Measurements from ENCODE around the gene SPOCK2.
"Not testable (repeated sequence)": the region's sequence is repeated elsewhere in the genome, so short reads cannot be mapped to it uniquely, and the experiment has no call there.

SPOCK2 gene, protein sequence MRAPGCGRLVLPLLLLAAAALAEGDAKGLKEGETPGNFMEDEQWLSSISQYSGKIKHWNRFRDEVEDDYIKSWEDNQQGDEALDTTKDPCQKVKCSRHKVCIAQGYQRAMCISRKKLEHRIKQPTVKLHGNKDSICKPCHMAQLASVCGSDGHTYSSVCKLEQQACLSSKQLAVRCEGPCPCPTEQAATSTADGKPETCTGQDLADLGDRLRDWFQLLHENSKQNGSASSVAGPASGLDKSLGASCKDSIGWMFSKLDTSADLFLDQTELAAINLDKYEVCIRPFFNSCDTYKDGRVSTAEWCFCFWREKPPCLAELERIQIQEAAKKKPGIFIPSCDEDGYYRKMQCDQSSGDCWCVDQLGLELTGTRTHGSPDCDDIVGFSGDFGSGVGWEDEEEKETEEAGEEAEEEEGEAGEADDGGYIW

DNA sequence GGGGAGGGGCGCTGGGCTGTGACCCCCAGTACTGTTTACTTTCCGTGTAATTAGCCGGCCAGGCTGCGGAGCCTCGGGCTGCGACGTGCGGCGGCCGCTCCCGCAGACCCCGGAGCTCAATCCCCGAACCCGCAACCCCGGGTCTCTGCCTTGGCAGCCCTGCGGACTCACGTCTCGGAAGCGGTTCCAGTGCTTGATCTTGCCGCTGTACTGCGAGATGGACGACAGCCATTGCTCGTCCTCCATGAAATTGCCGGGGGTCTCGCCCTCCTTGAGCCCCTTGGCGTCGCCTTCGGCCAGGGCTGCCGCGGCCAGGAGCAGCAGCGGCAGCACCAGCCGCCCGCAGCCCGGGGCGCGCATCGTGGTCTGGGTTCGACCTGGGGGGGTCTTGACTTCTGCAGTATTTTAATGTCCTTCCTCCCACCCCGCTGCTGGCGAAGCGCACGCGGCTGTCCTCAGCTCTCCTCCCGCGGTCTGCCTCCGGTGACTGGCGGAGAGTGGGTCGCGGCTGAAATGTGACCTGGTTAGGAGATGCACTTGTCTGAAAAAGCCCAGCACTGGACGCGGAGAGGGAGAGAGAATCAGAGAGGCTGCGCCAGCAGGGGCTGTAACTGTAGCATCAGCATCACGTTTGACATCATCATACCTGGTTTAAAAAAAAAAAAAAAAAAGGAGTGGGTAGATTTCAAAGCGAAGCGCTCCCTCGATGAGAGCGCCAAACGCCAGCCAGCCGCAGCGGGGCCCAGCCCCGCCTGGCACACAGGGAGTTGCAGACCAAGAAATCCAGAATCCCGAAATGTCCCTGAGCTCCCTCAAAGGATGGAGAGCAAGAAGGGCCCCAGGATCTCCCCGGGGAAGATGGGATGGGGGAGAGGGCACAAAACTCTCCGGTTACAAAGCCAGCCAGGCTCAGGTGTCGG is at the start of gene SPOCK2:
Gene SPOCK2 (minus strand): TSS at position 583 of the 920 bp plus-strand sequence. CDS start 223 bp downstream, at position 360.
- peak within 1 kb of the TSS; percentile 38 for H3K4me3 ChIP-seq (ENCODE audit: low read depth, low read length)
- DNase-seq (ENCODE audit: low read depth) = no peak

DNA sequence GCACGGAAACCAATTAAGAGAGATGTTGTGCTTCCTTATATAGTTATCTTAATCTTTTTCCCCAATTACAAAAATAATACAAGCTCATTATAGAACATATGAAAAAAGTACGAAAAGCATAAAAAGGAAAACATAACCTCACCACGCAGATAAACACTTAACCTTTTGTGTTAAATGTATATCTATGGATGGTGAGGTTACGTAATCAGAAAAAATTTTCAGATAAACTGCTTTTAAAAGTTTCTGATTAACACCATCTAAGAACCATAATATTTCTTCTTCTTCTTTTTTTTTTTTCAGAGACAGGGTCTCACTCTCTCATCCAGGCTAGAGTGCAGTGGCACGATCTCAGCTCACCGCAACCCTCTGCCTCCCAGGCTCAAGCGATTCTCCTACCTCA is 49.2 kb upstream of the SPOCK2 start:
- no peak overlapping the region for H3K4me3 ChIP-seq (ENCODE audit: low read depth, low read length)
- no peak for DNase-seq (ENCODE audit: low read depth)

DNA sequence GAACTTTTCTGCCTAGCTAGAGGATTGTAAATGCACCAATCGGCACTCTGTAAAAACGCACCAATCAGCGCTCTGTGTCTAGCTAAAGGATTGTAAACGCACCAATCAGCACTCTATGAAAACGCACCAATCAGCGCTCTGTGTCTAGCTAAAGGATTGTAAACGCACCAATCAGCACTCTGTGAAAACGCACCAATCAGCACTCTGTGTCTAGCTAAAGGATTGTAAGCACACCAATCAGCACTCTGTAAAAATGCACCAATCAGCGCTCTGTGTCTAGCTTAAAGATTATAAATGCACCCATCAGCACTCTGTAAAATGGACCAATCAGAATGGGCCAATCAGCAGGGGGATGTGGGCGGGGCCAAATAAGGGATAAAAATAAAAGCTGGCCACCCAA is 47.9 kb upstream of the SPOCK2 start:
- DNase-seq (ENCODE audit: low read depth) = not testable (repeated sequence)

DNA sequence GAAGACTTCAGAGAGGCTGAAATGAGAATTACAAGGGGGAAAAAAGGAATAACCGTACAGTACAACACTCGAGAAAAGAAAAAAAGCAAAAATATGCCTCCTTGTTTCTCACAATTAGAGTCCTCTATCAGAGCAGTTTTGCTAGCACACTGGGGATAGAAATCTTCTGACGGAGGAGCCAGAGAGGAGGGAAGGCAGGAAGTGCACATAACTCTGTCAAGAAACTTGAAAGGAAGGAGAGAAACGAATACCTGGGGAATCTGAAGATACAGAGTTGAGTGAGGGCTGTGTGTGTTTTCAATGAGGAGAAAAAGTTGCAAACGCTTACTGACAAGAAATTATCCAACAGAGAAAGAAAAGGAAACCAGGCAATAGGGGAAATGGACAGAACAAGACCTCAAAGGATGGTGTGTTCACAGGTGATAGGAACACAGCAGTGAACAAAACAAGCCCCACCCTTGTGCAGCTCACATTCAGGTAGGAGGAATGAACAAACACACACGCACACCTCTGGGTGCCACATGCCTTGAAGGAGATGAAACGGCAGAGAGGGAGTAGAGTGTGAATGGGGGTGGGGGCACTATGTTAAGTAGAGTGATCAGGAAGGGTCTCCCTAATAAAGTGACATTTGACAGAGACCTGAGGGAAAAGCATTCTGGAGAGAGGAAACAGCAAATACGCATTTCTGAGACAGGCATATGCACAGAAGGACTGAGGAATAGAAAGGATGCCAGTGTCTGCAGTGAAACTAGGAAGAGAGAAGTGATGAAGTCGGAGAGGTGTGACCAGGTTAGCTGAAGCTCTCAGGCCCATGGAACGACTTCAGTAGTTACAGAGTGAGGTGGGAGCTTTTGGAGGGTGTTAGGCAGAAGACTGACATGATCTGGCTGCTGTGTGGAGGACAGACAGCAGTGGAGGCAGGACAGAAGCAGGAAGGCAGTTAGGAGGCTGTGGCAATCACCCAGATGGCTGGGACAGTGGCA is 46.7 kb upstream of the SPOCK2 start:
- DNase-seq (ENCODE audit: low read depth) = no peak
- H3K4me3 ChIP-seq (ENCODE audit: low read depth, low read length) = no peak overlapping the region

More for the DNA sequence above, 47.9 kb upstream of the SPOCK2 start:
- H3K4me3 ChIP-seq (ENCODE audit: low read depth, low read length) = not testable (repeated sequence)

DNA sequence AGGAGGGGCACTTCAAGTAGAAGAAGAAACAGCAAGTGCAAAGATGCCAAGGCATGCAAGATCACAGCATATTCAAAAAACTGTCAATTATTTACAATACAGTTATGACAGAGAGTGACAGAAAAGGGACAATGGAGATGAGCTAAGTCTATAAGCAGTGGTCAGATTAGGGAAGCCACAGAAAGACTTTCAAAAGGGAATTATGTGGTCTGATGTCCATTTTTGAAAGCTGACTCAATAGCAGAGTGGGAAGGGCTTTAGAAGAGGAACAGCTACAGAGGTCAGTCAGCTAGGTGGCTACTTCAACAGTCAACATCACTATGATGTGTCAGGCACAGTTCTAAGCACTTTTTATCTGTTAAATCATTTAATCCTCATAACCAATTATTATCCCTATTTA is 45.2 kb upstream of the SPOCK2 start:
- H3K4me3 ChIP-seq (ENCODE audit: low read depth, low read length) = no peak overlapping the region
- DNase-seq (ENCODE audit: low read depth) = peak; percentile 40

DNA sequence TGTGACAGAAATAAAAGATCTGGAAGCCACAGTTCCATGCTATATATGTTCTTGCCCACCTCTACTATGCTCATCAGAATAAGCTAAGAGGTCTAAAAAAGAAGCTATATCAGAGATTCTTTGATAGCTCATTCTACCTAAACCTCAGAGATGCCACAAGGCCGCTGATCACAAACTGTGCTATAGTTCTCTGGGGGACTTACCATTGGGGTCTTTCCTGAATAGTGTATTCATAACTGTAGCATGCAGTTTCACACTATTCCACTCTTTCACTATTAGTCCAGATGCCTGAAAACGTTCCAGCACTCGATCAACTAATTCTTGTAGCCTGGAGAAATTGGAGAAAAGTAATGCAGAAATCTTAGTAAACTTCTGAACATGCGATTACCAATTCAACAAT is 44.5 kb upstream of the SPOCK2 start:
- no peak overlapping the region for H3K4me3 ChIP-seq (ENCODE audit: low read depth, low read length)
- no peak for DNase-seq (ENCODE audit: low read depth)

DNA sequence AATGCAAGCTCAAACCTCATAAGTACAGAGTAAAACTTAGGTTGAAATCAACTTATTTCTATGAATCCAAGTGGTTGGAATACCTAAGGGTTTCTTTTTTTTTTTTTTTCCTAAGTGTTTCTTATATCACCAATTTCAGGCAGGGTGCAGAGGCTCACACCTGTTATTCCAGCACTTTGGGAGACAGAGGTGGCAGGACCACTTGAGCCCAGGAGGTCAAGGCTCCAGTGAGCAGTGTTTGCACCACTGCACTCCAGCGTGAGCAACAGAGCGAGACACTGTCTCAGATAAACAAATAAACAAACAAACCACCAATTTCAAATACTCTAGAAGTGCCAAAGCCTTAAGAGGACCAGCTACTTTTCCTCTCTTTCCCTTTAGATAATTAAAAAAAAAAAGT is 39.2 kb upstream of the SPOCK2 start:
- no peak for DNase-seq (ENCODE audit: low read depth)

DNA sequence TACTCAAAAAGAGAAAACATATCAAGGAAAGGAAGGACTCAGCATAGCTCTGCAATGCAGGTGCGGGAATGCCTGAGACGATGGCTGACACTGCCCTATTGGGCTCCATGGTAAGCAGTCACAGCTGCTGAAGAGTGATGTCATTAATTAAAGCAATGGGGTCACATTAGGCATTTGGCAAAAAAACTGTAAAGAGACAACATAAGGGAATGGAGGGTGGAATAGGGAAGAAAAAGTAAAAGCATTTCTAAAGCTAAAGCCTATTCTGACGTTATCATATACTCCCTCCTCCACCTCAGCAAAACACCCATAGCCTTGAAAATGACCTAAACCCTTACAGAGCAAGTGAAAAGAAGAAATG is 38.5 kb upstream of the SPOCK2 start:
- H3K4me3 ChIP-seq (ENCODE audit: low read depth, low read length) = no peak overlapping the region
- DNase-seq (ENCODE audit: low read depth) = no peak

More for the DNA sequence above, 39.2 kb upstream of the SPOCK2 start:
- H3K4me3 ChIP-seq (ENCODE audit: low read depth, low read length) = no peak overlapping the region

DNA sequence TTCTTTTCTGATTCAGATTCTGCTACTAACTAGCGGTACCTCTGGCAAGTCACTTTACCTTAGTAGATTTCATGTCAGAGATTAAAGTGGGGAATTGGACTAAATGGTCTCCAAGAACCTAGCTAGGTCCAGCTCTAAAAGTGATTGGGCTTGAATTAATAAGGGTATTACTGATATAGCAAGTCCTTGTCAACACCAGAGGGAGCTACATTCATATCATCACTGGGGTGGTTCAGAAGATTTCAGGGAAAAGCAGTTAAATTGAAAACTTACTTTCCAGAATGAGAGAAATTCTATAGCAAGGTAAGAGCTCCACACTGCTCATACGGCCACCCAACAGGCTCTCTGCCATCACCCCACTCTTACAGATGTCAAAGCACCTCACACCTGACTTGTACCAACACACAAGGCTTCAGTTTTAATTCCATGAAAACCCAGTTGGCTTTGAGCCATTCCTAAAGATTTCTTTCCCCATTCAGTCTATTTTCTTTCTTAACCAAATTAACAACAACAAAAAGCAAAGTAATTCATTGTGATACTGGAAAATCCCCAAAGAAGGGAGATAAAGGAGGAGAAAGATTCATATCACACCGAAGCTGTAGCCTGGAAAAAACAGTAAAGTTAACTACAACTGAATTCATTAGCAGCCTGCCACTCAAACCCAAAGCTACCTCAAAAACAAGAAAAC is 38.0 kb upstream of the SPOCK2 start:
- DNase-seq (ENCODE audit: low read depth) = peak; percentile 25
- H3K4me3 ChIP-seq (ENCODE audit: low read depth, low read length) = no peak overlapping the region

DNA sequence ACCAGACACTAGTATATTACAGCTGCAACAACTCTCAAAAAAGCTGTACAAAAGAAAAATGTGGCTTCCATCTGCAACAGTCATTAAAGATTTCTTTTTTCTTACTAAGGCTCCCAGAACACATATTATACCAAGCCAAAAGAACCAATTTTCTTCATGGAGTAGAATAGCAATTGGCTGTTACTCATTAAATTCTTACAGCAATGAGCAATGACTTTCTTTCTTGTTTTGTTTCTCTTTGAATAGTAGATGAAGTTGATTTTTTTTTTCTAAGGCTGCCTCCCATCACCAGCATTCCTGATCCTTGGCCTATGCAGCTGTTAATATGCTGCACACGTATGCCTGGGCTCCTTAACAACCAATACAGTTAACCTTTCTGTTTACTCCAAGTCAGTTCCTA is 36.6 kb upstream of the SPOCK2 start:
- DNase-seq (ENCODE audit: low read depth) = peak; percentile 25
- no peak overlapping the region for H3K4me3 ChIP-seq (ENCODE audit: low read depth, low read length)

DNA sequence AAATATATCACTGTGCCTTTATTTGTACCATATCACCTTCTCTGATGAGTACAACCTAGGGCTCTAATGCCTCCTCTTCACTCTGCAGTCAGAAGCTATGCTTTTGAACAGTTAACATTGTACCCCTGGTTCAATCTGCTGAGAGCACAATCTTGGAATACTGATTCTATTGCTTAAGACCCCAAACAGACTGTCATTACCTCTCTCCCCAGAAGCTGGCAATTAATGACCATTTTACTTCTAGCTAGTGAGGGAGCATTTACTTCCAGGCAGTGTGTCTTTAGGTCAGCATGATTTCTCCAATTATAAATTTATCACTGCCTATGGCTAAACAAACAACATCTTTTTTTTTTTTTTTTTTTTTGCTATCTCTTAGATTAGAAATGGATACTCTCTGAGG is 36.0 kb upstream of the SPOCK2 start:
- no peak overlapping the region for H3K4me3 ChIP-seq (ENCODE audit: low read depth, low read length)
- no peak for DNase-seq (ENCODE audit: low read depth)

DNA sequence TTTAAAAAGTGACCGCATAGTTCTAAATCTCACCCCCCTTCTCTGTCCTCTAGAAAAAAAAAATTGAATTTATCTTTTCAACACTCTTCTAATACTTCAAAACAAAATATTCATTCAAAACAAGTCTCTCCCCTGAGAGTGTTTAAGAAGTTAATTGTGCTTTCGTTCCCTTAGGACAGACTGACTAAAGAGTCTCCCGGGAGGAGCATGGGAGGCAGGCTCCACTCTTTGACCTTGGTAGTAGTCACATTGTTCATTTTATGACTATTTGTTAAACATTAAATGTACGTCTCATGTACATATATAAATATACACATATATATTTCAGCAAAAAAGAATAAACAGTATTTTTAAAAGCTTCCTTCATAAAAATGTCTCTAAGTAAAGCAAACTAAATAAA is 35.3 kb upstream of the SPOCK2 start:
- no peak for DNase-seq (ENCODE audit: low read depth)
- H3K4me3 ChIP-seq (ENCODE audit: low read depth, low read length) = no peak overlapping the region

DNA sequence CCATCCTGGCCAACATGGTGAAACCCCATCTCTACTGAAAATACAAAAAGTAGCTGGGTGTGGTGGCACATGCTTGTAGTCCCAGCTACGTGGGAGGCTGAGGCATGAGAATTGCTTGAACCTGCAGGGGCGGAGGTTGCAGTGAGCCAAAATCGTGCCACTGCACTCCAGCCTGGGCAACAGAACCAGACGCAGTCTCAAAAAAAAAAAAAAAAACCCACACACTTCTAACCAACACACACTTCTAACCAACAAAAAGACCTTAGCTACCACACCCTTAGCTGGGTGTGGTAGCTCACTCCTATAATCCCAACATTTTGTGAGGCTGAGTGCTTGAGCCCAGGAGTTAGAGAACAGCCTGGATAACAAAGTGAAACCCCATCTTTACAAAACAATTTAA is 33.9 kb upstream of the SPOCK2 start:
- no peak for DNase-seq (ENCODE audit: low read depth)
- H3K4me3 ChIP-seq (ENCODE audit: low read depth, low read length) = no peak overlapping the region

DNA sequence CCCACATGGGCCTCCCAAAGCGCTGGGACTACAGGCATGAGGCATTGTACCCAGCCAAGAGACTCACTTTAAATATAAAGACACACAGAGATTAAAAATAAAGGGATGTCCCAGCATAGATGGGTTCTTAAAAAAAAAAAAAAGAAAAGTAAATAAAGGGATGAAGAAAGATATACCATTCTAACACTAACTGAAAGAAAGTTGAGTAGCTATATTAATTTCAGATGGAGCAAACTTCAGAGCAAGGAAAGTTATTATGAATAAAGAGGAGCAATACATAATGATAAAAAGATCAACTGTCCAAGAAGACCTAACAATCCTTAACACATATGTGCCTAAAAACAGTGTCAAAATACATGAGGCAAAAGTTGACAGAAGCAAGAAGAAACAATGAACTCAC is 33.0 kb upstream of the SPOCK2 start:
- no peak overlapping the region for H3K4me3 ChIP-seq (ENCODE audit: low read depth, low read length)
- DNase-seq (ENCODE audit: low read depth) = no peak

DNA sequence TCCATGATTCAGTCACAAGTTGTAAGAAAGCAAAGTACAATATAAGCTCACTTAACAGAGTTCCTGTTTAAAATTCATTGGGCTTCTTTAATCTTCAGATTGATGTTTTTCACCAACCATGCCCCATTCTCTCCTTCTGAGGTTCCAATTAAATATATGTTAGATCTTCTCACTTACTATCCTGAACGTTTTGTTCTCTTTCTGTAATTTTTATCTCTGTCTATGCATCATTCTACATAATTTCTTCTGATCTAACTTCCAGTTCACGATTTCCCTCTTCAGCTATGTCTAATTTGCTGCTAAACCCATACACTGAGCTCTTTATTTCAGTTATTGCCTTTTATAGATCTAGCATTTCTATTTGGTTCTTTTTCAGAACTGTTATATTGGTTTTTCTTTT is 28.0 kb upstream of the SPOCK2 start:
- no peak for DNase-seq (ENCODE audit: low read depth)
- H3K4me3 ChIP-seq (ENCODE audit: low read depth, low read length) = no peak overlapping the region

DNA sequence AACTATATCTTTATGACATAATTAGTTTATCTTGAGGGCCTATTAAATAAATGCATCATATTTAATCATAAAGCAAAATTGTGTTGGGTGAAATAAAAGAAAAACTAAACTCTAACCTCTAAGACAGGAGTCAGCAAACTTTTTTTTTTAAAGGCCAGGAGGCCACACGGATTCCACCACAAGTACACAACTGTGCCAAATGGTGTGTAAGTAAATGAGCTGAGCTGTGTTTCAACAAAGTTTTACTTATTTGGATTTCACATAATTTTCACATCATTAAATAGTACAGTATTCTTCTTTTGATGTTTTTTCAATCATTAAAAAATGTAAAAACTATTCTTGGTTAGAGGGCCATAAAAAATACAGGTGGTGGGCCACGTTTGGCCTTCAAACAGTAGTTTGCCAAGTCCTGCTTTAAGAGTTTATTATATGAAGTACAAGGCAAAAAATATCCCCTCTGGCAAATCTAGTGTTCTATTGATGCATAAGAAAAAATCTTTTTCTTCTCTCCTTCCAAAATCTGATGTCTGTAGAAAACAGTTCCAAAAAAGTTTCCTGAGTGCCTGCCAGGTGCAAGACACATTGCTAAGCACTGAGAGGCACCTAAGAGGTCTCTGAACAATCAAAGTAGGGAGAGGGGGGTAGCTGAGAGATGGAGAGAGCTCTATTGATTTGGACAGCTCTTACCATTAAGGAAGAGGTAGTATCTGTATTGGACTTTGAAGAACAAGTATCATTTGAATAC is 26.5 kb upstream of the SPOCK2 start:
- no peak for DNase-seq (ENCODE audit: low read depth)
- H3K4me3 ChIP-seq (ENCODE audit: low read depth, low read length) = no peak overlapping the region

DNA sequence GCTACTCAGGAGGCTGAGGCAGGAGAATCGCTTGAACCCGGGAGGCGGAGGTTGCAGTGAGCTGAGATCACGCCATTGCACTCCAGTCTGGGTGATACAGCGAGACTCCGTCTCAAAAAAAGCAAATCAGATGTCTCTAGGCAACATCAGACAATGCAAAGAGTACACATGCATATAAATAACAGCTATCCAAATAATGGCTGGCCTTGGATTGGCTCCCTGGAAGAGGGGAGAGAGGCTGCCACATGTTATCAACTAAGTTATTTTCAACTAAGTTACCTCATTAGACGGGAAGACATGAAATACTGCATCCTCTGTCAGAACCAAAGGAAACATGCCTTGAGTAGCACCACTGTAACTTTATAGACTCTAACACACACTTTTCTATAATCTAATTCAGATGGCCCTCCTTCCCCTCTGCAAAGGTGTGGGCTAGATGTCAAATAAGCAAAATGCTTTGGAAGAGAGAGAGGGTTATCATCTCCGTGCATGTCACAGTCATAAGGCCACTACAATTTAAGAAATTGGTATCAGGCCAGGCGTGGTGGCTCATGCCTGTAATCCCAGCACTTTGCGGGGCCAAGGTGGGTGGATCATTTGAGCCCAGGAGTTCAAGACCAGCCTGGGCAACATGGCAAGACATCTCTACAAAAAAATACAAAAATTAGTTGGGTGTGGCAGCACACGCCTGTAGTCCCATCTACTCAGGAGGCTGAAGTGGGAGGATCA is 22.5 kb upstream of the SPOCK2 start:
- DNase-seq (ENCODE audit: low read depth) = no peak
- no peak overlapping the region for H3K4me3 ChIP-seq (ENCODE audit: low read depth, low read length)
